ENCODE results near the gene KNDC1.
"Not testable (repeated sequence)": the region's sequence is repeated elsewhere in the genome, so short reads cannot be mapped to it uniquely, and the experiment has no call there.

The KNDC1 gene, protein sequence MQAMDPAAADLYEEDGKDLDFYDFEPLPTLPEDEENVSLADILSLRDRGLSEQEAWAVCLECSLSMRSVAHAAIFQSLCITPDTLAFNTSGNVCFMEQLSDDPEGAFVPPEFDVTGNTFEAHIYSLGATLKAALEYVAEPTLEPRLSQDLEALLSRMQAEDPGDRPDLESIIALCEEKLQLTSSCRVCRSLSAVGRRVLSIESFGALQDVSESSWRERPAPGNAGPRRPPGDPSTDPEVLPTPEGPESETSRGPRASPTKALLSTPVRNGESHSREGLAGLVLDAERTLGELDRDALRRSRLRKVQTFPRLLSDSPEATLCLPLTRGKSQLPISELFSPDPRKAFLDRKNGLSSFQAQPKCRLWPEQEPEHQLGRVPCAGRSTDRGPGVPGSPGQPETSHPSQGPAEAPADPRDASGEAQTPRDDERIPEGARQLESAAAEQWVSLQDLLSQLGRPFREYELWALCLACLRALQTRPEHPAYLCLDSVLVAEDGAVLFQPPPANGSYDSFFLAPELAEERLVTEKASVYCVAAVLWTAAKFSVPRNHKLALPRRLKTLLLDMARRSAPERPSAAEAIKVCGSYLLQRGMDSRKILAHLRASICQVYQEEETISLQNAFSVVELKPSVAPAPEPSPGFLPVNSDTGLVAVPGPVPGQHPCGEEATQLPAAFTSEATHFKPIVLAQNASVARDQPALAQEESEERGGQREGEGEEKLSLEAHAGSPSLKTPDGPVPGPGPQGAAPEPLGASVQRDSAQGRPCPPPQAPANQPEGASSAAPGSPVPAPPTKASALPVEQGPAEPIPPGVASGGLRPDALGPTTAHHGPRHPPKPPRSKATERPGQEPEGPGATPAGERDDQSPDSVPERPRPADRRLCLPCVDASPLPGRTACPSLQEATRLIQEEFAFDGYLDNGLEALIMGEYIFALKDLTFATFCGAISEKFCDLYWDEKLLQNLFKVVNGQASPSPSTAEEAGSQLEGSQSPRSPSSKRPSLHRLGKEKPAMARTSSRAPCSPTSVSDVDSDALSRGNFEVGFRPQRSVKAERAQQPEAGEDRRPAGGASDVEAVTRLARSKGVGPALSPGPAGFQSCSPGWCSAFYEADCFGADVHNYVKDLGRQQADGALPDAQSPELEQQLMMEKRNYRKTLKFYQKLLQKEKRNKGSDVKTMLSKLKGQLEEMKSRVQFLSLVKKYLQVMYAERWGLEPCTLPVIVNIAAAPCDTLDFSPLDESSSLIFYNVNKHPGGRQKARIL (N-terminal part only)

DNA sequence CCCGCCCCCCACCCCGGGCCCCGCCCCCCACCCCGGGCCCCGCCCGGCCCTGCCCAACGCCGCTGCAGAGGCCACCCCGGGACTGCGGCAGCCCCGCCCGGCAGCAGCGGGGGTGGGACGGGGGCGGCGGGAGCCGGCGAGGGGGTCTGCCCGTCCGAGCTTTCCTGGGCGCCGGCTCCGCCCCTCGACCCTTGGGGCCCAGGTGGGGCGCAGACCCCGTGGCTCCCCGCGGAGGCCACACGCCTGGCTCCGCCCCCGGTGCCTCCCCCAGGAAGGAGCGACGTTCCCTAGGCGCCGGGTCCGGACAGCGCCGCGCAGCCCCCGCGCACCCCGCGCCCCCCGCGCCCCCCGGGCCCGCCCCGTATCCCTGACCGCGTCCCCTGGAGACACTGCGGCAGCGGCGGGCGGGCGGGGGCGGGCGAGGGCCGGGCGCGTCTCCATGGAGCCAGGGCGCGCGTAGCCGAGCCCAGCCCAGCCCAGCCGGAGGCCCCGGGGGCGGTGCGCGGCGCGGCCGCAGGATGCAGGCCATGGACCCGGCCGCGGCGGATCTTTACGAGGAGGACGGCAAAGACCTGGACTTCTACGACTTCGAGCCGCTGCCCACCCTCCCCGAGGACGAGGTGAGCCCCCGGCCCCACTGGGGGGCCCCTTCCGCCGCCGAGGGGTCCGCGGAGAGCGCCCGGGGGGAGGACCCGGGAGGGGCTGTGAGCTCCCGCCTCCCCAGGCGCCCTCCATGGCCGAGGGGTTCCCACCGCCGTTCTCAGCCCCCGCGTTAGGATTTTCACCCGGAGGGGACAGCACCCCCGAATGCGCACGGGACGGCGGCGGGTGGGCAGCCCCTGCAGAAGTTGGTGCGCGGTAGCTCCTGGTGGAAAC lies at the start of gene KNDC1:
TSS of gene KNDC1 (plus strand) at position 270 of the 876 bp plus-strand sequence. CDS start at position 519, 249 bp downstream.
- Histone ChIP-seq H3K79me2 (ENCODE audit: low read length) (no peaks in the 10 kb centered on the region), H3F3A (ENCODE audit: insufficient read depth, low read length) (no peaks in the 10 kb centered on the region), H2AFZ (ENCODE audit: low read length) (no peak within 1 kb of the TSS), H3K27me3 (replicated peaks; ENCODE audit: insufficient read depth, low read length) (peaks cover 25% of the 10 kb centered on the region), H3K9me3 (replicated peaks; ENCODE audit: insufficient read depth, low read length) (no peaks in the 10 kb centered on the region), H3K4me3 (ENCODE audit: low read length) (no peak within 1 kb of the TSS), H3K27ac (ENCODE audit: low read length) (no peak within 1 kb of the TSS), H3K4me1 (ENCODE audit: low read length) (no peaks in the 10 kb centered on the region), H3K9ac (ENCODE audit: low read length) (no peak within 1 kb of the TSS), H3K36me3 (replicated peaks; ENCODE audit: insufficient read depth, low read length) (no peaks in the 10 kb centered on the region), H4K20me1 (ENCODE audit: insufficient read depth, low read length) (no peaks in the 10 kb centered on the region), H3K4me2 (ENCODE audit: low read depth, low read length) (no peak within 1 kb of the TSS), H3K9me2 (replicated peaks; ENCODE audit: insufficient read depth, low read length) (no peaks in the 10 kb centered on the region)
- TF ChIP-seq EZH2phosphoT487 (IDR thresholded peaks at IDR 0.05; ENCODE audit: low read length) (no peak), EZH2 (optimal IDR thresholded peaks at IDR 0.05; ENCODE audit: low read depth, low read length) (no peak)
- TF ChIP-seq, protein P1, sequence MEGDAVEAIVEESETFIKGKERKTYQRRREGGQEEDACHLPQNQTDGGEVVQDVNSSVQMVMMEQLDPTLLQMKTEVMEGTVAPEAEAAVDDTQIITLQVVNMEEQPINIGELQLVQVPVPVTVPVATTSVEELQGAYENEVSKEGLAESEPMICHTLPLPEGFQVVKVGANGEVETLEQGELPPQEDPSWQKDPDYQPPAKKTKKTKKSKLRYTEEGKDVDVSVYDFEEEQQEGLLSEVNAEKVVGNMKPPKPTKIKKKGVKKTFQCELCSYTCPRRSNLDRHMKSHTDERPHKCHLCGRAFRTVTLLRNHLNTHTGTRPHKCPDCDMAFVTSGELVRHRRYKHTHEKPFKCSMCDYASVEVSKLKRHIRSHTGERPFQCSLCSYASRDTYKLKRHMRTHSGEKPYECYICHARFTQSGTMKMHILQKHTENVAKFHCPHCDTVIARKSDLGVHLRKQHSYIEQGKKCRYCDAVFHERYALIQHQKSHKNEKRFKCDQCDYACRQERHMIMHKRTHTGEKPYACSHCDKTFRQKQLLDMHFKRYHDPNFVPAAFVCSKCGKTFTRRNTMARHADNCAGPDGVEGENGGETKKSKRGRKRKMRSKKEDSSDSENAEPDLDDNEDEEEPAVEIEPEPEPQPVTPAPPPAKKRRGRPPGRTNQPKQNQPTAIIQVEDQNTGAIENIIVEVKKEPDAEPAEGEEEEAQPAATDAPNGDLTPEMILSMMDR (IDR thresholded peaks at IDR 0.05; ENCODE audit: low read length): no peak
- DNase-seq: no peak

GRCh38 chr10:133110609-133111275 lies 49.3 kb upstream of the KNDC1 start:
- no peaks in the 10 kb centered on the region for H4K20me1 ChIP-seq (ENCODE audit: insufficient read depth, low read length)
- no peaks in the 10 kb centered on the region for H3K4me1 ChIP-seq (ENCODE audit: low read length)
- H3K4me2 ChIP-seq (ENCODE audit: low read depth, low read length): no peak overlapping the region
- no peaks in the 10 kb centered on the region for H3F3A ChIP-seq (ENCODE audit: insufficient read depth, low read length)
- no peak overlapping the region for H3K27ac ChIP-seq (ENCODE audit: low read length)
- H3K27me3 ChIP-seq (replicated peaks; ENCODE audit: insufficient read depth, low read length): peaks cover 9% of the 10 kb centered on the region; the same call in 1 of the 2 replicates
- H3K9ac ChIP-seq (ENCODE audit: low read length): no peak overlapping the region
- H3K36me3 ChIP-seq (replicated peaks; ENCODE audit: insufficient read depth, low read length): no peaks in the 10 kb centered on the region
- H3K4me3 ChIP-seq (ENCODE audit: low read length): no peak overlapping the region
- no peaks in the 10 kb centered on the region for H3K9me3 ChIP-seq (replicated peaks; ENCODE audit: insufficient read depth, low read length)
- no peak overlapping the region for H2AFZ ChIP-seq (ENCODE audit: low read length)
- TF ChIP-seq, protein P1 (IDR thresholded peaks at IDR 0.05; ENCODE audit: low read length): no peak
- TF ChIP-seq EZH2phosphoT487 (IDR thresholded peaks at IDR 0.05; ENCODE audit: low read length) (no peak), EZH2 (optimal IDR thresholded peaks at IDR 0.05; ENCODE audit: low read depth, low read length) (no peak)
- H3K79me2 ChIP-seq (ENCODE audit: low read length): no peaks in the 10 kb centered on the region
- no peak for DNase-seq
- H3K9me2 ChIP-seq (replicated peaks; ENCODE audit: insufficient read depth, low read length): no peaks in the 10 kb centered on the region

GRCh38 chr10:133111640-133112039 lies 48.4 kb upstream of the KNDC1 start:
- H3K9me3 ChIP-seq (replicated peaks; ENCODE audit: insufficient read depth, low read length); DNase-seq; H2AFZ ChIP-seq (ENCODE audit: low read length): not testable (repeated sequence)

More at GRCh38 chr10:133111640-133112039, 48.4 kb upstream of the KNDC1 start:
- not testable (repeated sequence) for H3K4me2 ChIP-seq (ENCODE audit: low read depth, low read length); H3K9me2 ChIP-seq (replicated peaks; ENCODE audit: insufficient read depth, low read length); H3K36me3 ChIP-seq (replicated peaks; ENCODE audit: insufficient read depth, low read length); H3F3A ChIP-seq (ENCODE audit: insufficient read depth, low read length); H3K4me1 ChIP-seq (ENCODE audit: low read length); H3K4me3 ChIP-seq (ENCODE audit: low read length); H3K79me2 ChIP-seq (ENCODE audit: low read length); H3K27ac ChIP-seq (ENCODE audit: low read length); H4K20me1 ChIP-seq (ENCODE audit: insufficient read depth, low read length); H3K27me3 ChIP-seq (replicated peaks; ENCODE audit: insufficient read depth, low read length); H3K9ac ChIP-seq (ENCODE audit: low read length)

Measured in MM.1S (cell line).